GM12878 (cell line): ENCODE data around the gene HLA-DPB1. TPM values are rescaled to one million over a fixed set of nuclear protein-coding genes. Genes with fewer than 3 reads are reported as not detected.
A peak's percentile ranks its signal among the peaks of the same experiment; 100 is the strongest.

Experiments
- CTCF ChIP-seq, 3 experiments: IDR thresholded peaks in 2 of 3; conservative IDR thresholded peaks in 1 of 3; 2 replicates each; pipeline ENCODE4 v1.5.1; 2011; ENCODE audit warnings: low read depth in 3 of 3, low read length in 3 of 3, mild to moderate bottlenecking in 3 of 3, control low read depth in 2 of 3, moderate library complexity in 2 of 3, inconsistent platforms in 1 of 3, mixed read lengths in 1 of 3; ENCODE audit not compliant: control insufficient read depth in 2 of 3, insufficient read depth in 1 of 3; ENCODE audit errors: extremely low read depth in 1 of 3
- EP300 ChIP-seq, 2 experiments: fragments of 150-350 bp in 1 of 2; IDR thresholded peaks; 2 replicates each; pipeline ENCODE4 v1.6.1; 2011 to 2012; ENCODE audit warnings: low read depth in 2 of 2, low read length in 2 of 2, borderline replicate concordance in 1 of 2, improper control_type of control experiment in 1 of 2, inconsistent platforms in 1 of 2; ENCODE audit not compliant: control insufficient read depth in 1 of 2
- IKZF1 ChIP-seq: fragments of 450-650 bp; conservative IDR thresholded peaks from 2 replicates; pipeline ENCODE4 v1.6.1; 2017; ENCODE audit warnings: antibody characterized with exemption, mild to moderate bottlenecking
- IKZF2 ChIP-seq, 2 experiments: fragments of 450-650 bp; IDR thresholded peaks; 2 replicates each; pipeline ENCODE4 v1.6.1; 2017; ENCODE audit warnings: mild to moderate bottlenecking in 2 of 2, moderate library complexity in 2 of 2
- IRF4 ChIP-seq: IDR thresholded peaks from 2 replicates; pipeline ENCODE4 v1.6.1; 2011; ENCODE audit warnings: low read depth, low read length
- MEF2A ChIP-seq: IDR thresholded peaks from 2 replicates; pipeline ENCODE4 v1.6.1; 2011; ENCODE audit warnings: low read depth, mild to moderate bottlenecking, low read length, moderate library complexity; ENCODE audit not compliant: insufficient read depth
- PBX3 ChIP-seq: IDR thresholded peaks from 2 replicates; pipeline ENCODE4 v1.6.1; 2011; ENCODE audit warnings: mild to moderate bottlenecking, low read depth, low read length, moderate library complexity; ENCODE audit not compliant: insufficient replicate concordance
- RB1 ChIP-seq: fragments of 450-650 bp; formaldehyde crosslinking; IDR thresholded peaks from 2 replicates; pipeline ENCODE4 v1.6.1; 2017; ENCODE audit warnings: mild to moderate bottlenecking, borderline replicate concordance
- SKIL ChIP-seq: fragments of 450-650 bp; IDR thresholded peaks from 2 replicates; pipeline ENCODE4 v1.6.1; 2017; ENCODE audit warnings: mild to moderate bottlenecking, low read depth, inconsistent platforms; ENCODE audit not compliant: poor library complexity, severe bottlenecking
- TAF1 ChIP-seq: IDR thresholded peaks from 2 replicates; pipeline ENCODE4 v1.6.1; 2011; ENCODE audit warnings: mild to moderate bottlenecking, low read depth, low read length, borderline replicate concordance
- ZNF24 ChIP-seq: fragments of 450-650 bp; IDR thresholded peaks from 2 replicates; pipeline ENCODE4 v1.6.1; 2017; ENCODE audit warnings: antibody characterized with exemption, mild to moderate bottlenecking
- polyA plus RNA-seq, 11 experiments: library from polyadenylated mRNA; depleted of rRNA in 4 of 11; unstranded in 6 of 11; stranded (reverse) in 5 of 11; fragments of >200 nt; fragmentation: Nextera tagmentation in 4 of 11; fragmentation: Illumina TruSeq in 1 of 11; extraction: Ambion mirVana in 4 of 11; extraction: Trizol in 1 of 11; gene quantifications; 1 replicate in 1 of 11; 2 replicates in 10 of 11; pipeline versions ENCODE4 v1.2.1 to v1.2.3, GENCODE V29; 2011 to 2016; ENCODE audit warnings: inconsistent platforms in 2 of 11, missing spikeins in 2 of 11, low read depth in 1 of 11
- total RNA-seq, 4 experiments: library from RNA; depleted of rRNA in 3 of 4; stranded (reverse); fragments of >200 nt in 3 of 4; fragmentation: Illumina TruSeq in 1 of 4; extraction: Trizol in 1 of 4; gene quantifications; 2 replicates each; pipeline versions ENCODE4 v1.2.1 to v1.2.3, GENCODE V29; 2013 to 2021
- TF ChIP-seq, protein P1 (sequence below): fragments of 150-350 bp; IDR thresholded peaks from 2 replicates; pipeline ENCODE4 v1.6.1; 2016; ENCODE audit warnings: low read depth, low read length
- TF ChIP-seq, protein P2 (sequence below): fragments of 150-350 bp; IDR thresholded peaks from 2 replicates; pipeline ENCODE4 v1.6.1; 2014; ENCODE audit warnings: mild to moderate bottlenecking, low read depth, low read length
- TF ChIP-seq, protein P3 (sequence below): fragments of 450-650 bp; IDR thresholded peaks from 2 replicates; pipeline ENCODE4 v1.6.1; 2016; ENCODE audit warnings: mild to moderate bottlenecking

The HLA-DPB1 gene
- total and polyA plus RNA-seq, 10 of the 15 experiments (the other 5 are each of a cell fraction or from before 2014, with no cell fraction given): 101 to 675 (median 352) TPM

GRCh38 chr6:33029328-33030184, 46.2 kb upstream of the HLA-DPB1 start (continued):
- TF ChIP-seq CTCF (IDR thresholded peaks at IDR 0.05 in 2 of 3, conservative IDR thresholded peaks at IDR 0.05 in 1 of 3; ENCODE audit: control insufficient read depth in 2 of 3, extremely low read depth in 1 of 3, insufficient read depth in 1 of 3, low read depth in 3 of 3, low read length in 3 of 3) (peak in 2 of 3 experiments; percentile 4 to 22; a peak in 1 of 6 replicates), RB1 (no peak), IRF4 (peak; percentile 76; the same call in 1 of the 2 replicates), IKZF1 (peak; percentile 96), PBX3 (no peak), EP300 (IDR thresholded peaks at IDR 0.05; ENCODE audit: borderline replicate concordance in 1 of 2, control insufficient read depth in 1 of 2, low read depth in 2 of 2, low read length in 2 of 2) (peak; percentile 86 to 88), MEF2A (peak; percentile 61; the same call in 1 of the 2 replicates), SKIL (peak; percentile 61), ZNF24 (no peak), IKZF2 (IDR thresholded peaks at IDR 0.05) (peak; percentile 94 to 95), TAF1 (peak; percentile 88; the same call in 1 of the 2 replicates)
- TF ChIP-seq, protein P1, sequence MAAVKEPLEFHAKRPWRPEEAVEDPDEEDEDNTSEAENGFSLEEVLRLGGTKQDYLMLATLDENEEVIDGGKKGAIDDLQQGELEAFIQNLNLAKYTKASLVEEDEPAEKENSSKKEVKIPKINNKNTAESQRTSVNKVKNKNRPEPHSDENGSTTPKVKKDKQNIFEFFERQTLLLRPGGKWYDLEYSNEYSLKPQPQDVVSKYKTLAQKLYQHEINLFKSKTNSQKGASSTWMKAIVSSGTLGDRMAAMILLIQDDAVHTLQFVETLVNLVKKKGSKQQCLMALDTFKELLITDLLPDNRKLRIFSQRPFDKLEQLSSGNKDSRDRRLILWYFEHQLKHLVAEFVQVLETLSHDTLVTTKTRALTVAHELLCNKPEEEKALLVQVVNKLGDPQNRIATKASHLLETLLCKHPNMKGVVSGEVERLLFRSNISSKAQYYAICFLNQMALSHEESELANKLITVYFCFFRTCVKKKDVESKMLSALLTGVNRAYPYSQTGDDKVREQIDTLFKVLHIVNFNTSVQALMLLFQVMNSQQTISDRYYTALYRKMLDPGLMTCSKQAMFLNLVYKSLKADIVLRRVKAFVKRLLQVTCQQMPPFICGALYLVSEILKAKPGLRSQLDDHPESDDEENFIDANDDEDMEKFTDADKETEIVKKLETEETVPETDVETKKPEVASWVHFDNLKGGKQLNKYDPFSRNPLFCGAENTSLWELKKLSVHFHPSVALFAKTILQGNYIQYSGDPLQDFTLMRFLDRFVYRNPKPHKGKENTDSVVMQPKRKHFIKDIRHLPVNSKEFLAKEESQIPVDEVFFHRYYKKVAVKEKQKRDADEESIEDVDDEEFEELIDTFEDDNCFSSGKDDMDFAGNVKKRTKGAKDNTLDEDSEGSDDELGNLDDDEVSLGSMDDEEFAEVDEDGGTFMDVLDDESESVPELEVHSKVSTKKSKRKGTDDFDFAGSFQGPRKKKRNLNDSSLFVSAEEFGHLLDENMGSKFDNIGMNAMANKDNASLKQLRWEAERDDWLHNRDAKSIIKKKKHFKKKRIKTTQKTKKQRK: no peak
- TF ChIP-seq, protein P2, sequence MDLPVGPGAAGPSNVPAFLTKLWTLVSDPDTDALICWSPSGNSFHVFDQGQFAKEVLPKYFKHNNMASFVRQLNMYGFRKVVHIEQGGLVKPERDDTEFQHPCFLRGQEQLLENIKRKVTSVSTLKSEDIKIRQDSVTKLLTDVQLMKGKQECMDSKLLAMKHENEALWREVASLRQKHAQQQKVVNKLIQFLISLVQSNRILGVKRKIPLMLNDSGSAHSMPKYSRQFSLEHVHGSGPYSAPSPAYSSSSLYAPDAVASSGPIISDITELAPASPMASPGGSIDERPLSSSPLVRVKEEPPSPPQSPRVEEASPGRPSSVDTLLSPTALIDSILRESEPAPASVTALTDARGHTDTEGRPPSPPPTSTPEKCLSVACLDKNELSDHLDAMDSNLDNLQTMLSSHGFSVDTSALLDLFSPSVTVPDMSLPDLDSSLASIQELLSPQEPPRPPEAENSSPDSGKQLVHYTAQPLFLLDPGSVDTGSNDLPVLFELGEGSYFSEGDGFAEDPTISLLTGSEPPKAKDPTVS: no peak
- TF ChIP-seq, protein P3, sequence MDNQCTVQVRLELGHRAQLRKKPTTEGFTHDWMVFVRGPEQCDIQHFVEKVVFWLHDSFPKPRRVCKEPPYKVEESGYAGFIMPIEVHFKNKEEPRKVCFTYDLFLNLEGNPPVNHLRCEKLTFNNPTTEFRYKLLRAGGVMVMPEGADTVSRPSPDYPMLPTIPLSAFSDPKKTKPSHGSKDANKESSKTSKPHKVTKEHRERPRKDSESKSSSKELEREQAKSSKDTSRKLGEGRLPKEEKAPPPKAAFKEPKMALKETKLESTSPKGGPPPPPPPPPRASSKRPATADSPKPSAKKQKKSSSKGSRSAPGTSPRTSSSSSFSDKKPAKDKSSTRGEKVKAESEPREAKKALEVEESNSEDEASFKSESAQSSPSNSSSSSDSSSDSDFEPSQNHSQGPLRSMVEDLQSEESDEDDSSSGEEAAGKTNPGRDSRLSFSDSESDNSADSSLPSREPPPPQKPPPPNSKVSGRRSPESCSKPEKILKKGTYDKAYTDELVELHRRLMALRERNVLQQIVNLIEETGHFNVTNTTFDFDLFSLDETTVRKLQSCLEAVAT: peak; percentile 97
